Upper lobe of left lung (tissue), 4 donors: ENCODE results near the gene HERC2.

Experiments used
- CTCF ChIP-seq, 6 experiments: fragments of 450-650 bp in 4 of 6; fragments of 200-600 bp in 2 of 6; sonication (generic) in 2 of 6; IDR thresholded peaks; one replicate each; pipeline ENCODE4 v1.5.1; 2016 to 2019; ENCODE audit warnings: antibody characterized with exemption in 6 of 6
- EP300 ChIP-seq, 4 donors: sonication (generic); formaldehyde crosslinking; IDR thresholded peaks; one replicate each; pipeline ENCODE4 v1.5.1; 2017; ENCODE audit warnings: antibody characterized with exemption in 4 of 4, control low read depth in 2 of 4

- TF ChIP-seq CTCF (IDR thresholded peaks at IDR 0.05) (no peak), EP300 (IDR thresholded peaks at IDR 0.05) (no peak)
These were observed 210.4 kb downstream of the HERC2 start for GRCh38 chr15:28111543-28111942.
